ENCODE results near the gene AFAP1. TPM values are rescaled to one million over a fixed set of nuclear protein-coding genes. Genes with fewer than 3 reads are reported as not detected.

The AFAP1 gene
- total RNA-seq, 2 donors from 2014 or later, result 29.7 to 43.9 TPM

DNA sequence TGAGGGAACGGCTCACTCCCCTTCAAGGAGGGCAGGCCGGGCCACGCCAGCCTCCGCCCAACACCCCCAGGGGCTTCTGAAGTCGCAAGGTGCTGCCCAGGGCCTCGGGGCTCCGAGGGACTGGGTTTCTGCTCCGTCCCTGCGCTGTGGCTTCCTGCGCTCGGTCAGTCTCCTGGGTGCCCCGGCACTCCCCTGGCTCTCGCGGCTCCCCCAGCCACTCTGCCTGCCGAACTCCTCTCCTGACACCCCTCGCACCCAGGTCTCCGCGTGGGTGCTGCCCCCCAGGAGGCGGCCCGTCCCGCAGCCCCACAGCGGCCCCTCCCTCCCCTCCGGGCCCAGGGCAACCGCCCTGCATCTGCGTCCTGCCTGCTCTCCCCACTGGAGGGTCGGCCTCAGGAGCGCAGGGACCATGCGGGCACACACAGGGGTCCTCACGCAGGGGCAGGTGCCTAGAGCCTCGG, 151.9 kb downstream of the AFAP1 start:
- H3K9me3 ChIP-seq, result no peaks in the 10 kb centered on the region
- TF ChIP-seq, protein P1, sequence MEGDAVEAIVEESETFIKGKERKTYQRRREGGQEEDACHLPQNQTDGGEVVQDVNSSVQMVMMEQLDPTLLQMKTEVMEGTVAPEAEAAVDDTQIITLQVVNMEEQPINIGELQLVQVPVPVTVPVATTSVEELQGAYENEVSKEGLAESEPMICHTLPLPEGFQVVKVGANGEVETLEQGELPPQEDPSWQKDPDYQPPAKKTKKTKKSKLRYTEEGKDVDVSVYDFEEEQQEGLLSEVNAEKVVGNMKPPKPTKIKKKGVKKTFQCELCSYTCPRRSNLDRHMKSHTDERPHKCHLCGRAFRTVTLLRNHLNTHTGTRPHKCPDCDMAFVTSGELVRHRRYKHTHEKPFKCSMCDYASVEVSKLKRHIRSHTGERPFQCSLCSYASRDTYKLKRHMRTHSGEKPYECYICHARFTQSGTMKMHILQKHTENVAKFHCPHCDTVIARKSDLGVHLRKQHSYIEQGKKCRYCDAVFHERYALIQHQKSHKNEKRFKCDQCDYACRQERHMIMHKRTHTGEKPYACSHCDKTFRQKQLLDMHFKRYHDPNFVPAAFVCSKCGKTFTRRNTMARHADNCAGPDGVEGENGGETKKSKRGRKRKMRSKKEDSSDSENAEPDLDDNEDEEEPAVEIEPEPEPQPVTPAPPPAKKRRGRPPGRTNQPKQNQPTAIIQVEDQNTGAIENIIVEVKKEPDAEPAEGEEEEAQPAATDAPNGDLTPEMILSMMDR (IDR thresholded peaks at IDR 0.05), result no peak
- no peaks in the 10 kb centered on the region for H3K27me3 ChIP-seq
- DNase-seq, result no peak
- intact Hi-C loops (cut with DNase I), result no loop called here
- no peaks in the 10 kb centered on the region for H3K36me3 ChIP-seq
- H3K27ac ChIP-seq, result no peak overlapping the region
- no peak overlapping the region for H3K9ac ChIP-seq (ENCODE audit: low read depth in 2 of 2, low read length in 2 of 2)
- no peak overlapping the region for H3K4me3 ChIP-seq
- H3K4me1 ChIP-seq, result no peaks in the 10 kb centered on the region

DNA sequence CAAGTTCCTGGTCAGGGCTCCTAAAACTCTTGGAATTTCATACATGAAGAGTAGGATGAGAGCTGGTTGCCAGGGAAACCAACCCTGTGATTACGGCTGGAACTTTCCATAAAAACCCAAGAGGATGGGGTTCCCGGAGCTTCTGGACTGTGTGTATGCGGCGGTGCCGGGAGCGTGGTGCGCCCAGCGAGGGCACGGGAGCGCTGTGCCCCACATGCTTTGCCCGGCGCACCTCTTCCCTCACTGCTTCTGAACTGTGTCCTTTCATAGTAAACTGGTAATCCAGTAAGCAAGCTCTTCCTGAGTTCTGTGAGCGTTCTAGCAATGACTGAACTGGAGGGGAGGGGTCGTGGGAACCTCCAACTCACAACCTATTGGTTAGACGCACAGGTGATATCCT, 152.6 kb downstream of the AFAP1 start:
- H3K9me3 ChIP-seq, result no peaks in the 10 kb centered on the region
- H3K27me3 ChIP-seq, result no peaks in the 10 kb centered on the region
- H3K36me3 ChIP-seq, result no peaks in the 10 kb centered on the region
- no peak overlapping the region for H3K4me3 ChIP-seq
- H3K9ac ChIP-seq (ENCODE audit: low read depth in 2 of 2, low read length in 2 of 2), result no peak overlapping the region
- no peak overlapping the region for H3K27ac ChIP-seq
- intact Hi-C loops (cut with DNase I), result no loop called here
- TF ChIP-seq, protein P1 (IDR thresholded peaks at IDR 0.05), result no peak
- H3K4me1 ChIP-seq, result no peaks in the 10 kb centered on the region
- DNase-seq, result no peak

DNA sequence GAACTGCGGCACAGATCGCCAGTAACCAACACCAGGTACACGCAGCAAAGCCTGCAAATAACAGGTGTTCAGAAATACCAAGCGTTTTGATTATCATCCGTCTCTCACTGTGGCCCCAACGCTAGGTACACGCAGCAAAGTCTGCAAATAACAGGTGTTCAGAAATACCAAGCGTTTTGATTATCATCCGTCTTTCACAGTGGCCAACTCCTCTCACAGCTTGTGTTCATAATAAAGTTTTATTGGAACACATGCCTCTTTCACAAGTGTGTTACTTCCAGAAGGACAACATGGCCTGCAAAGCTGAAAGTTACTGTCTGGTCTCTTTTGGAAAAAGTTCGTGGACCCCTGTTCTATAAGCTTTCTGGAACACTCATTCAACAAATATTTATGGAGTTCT, 153.1 kb downstream of the AFAP1 start:
- H3K9me3 ChIP-seq, result no peaks in the 10 kb centered on the region
- intact Hi-C loops (cut with DNase I), result no loop called here
- no peak for DNase-seq

DNA sequence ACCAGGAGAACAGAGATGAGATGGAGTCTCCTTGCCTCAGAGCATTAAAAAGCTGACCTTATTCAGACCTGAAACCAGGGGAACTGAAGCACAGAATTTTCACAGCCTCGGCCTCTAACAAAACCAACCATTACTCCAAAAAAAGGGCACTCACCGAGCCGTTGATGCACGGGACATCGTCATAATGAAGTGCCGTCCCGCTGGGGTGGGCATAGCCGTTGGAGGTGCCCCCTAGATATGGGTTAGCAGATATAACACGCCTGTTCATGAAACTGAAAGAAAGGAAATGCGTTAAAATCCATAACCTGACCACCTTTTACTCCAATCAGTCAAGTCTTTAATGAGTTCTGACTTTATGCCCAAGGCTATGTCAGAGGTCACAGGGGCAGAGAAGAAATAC, 153.6 kb downstream of the AFAP1 start:
- Histone ChIP-seq H3K9me3 (no peaks in the 10 kb centered on the region), H3K36me3 (no peaks in the 10 kb centered on the region), H3K27ac (no peak overlapping the region), H3K27me3 (no peaks in the 10 kb centered on the region), H3K4me3 (no peak overlapping the region), H3K9ac (ENCODE audit: low read depth in 2 of 2, low read length in 2 of 2) (no peak overlapping the region), H3K4me1 (no peaks in the 10 kb centered on the region)
- DNase-seq, result no peak
- TF ChIP-seq, protein P1 (IDR thresholded peaks at IDR 0.05), result no peak
- intact Hi-C loops (cut with DNase I), result no loop called here

More for the DNA sequence above, 153.1 kb downstream of the AFAP1 start:
- TF ChIP-seq, protein P1 (IDR thresholded peaks at IDR 0.05), result no peak
- Histone ChIP-seq H3K4me1 (no peaks in the 10 kb centered on the region), H3K4me3 (no peak overlapping the region), H3K27me3 (no peaks in the 10 kb centered on the region), H3K36me3 (no peaks in the 10 kb centered on the region), H3K27ac (no peak overlapping the region), H3K9ac (ENCODE audit: low read depth in 2 of 2, low read length in 2 of 2) (no peak overlapping the region)

DNA sequence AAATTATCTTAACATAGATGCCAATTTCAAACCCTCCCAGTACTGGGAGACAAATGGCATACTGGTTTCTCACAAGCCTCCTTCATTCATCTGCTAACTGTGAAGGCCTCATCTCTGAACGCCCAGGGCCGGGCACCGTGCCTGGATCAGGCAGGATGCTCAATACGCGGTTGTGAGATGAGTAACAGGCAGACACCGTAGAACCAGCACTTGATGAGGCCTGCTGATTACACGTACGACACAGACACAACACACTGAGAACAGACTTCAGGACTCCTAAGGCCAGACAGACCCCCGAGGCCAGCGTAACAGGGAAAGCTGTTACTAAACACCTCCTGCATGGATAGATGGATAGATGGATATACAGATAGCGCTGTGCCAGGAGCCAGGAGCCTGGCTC, 154.6 kb downstream of the AFAP1 start:
- no peaks in the 10 kb centered on the region for H3K36me3 ChIP-seq
- intact Hi-C loops (cut with DNase I), result no loop called here
- no peaks in the 10 kb centered on the region for H3K9me3 ChIP-seq
- no peak overlapping the region for H3K27ac ChIP-seq
- no peaks in the 10 kb centered on the region for H3K4me1 ChIP-seq
- no peaks in the 10 kb centered on the region for H3K27me3 ChIP-seq
- H3K4me3 ChIP-seq, result no peak overlapping the region
- no peak overlapping the region for H3K9ac ChIP-seq (ENCODE audit: low read depth in 2 of 2, low read length in 2 of 2)
- TF ChIP-seq, protein P1 (IDR thresholded peaks at IDR 0.05), result no peak
- DNase-seq, result no peak

All from colonic mucosa (tissue), 4 donors.